ENCODE results near the gene P2RX3.

GRCh38 chr11:57359396-57359795 lies 21.2 kb downstream of the P2RX3 start:
- TF ChIP-seq CTCF (IDR thresholded peaks at IDR 0.05; ENCODE audit: poor library complexity) (no peak), EZH2 (IDR thresholded peaks at IDR 0.05; ENCODE audit: borderline replicate concordance) (no peak), EZH2phosphoT487 (IDR thresholded peaks at IDR 0.05; ENCODE audit: low read depth, severe bottlenecking, unreplicated experiment) (no peak)
